ENCODE data around the gene ANO2.

- TF ChIP-seq, protein P1, sequence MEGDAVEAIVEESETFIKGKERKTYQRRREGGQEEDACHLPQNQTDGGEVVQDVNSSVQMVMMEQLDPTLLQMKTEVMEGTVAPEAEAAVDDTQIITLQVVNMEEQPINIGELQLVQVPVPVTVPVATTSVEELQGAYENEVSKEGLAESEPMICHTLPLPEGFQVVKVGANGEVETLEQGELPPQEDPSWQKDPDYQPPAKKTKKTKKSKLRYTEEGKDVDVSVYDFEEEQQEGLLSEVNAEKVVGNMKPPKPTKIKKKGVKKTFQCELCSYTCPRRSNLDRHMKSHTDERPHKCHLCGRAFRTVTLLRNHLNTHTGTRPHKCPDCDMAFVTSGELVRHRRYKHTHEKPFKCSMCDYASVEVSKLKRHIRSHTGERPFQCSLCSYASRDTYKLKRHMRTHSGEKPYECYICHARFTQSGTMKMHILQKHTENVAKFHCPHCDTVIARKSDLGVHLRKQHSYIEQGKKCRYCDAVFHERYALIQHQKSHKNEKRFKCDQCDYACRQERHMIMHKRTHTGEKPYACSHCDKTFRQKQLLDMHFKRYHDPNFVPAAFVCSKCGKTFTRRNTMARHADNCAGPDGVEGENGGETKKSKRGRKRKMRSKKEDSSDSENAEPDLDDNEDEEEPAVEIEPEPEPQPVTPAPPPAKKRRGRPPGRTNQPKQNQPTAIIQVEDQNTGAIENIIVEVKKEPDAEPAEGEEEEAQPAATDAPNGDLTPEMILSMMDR (IDR thresholded peaks at IDR 0.05; ENCODE audit: poor library complexity, severe bottlenecking): no peak
- TF ChIP-seq EZH2 (IDR thresholded peaks at IDR 0.05; ENCODE audit: borderline replicate concordance, insufficient read depth, low read length, poor library complexity, severe bottlenecking) (no peak), TAF1 (IDR thresholded peaks at IDR 0.05; ENCODE audit: low read depth) (no peak), POLR2AphosphoS5 (IDR thresholded peaks at IDR 0.05) (no peak), SMC3 (conservative IDR thresholded peaks at IDR 0.05; ENCODE audit: poor library complexity) (no peak), EP300 (conservative IDR thresholded peaks at IDR 0.05; ENCODE audit: poor library complexity, severe bottlenecking) (no peak), MXI1 (conservative IDR thresholded peaks at IDR 0.05; ENCODE audit: poor library complexity, severe bottlenecking) (no peak), REST (IDR thresholded peaks at IDR 0.05; ENCODE audit: borderline replicate concordance) (no peak), RAD21 (conservative IDR thresholded peaks at IDR 0.05) (no peak)
These were observed 430.5 kb downstream of the ANO2 start for GRCh38 chr12:5514545-5514944.

Data from neural cell (in vitro differentiated cells).